H4 (cell line): ENCODE results near the gene FOXO3. TPM values are rescaled to one million over a fixed set of nuclear protein-coding genes. Genes with fewer than 3 reads are reported as not detected.

Experiments used
- DNase-seq: peaks from one replicate; pipeline ENCODE4 v3.0.0-alpha.2; 2015; ENCODE audit warnings: low spot score
- total RNA-seq: library from RNA; depleted of rRNA; stranded (reverse); fragments of >200 nt; shearing (Covaris generic); gene quantifications from 2 replicates; pipeline ENCODE4 v1.2.3, GENCODE V29; 2014

FOXO3 gene
- total RNA-seq, 1 experiment from 2014 or later: 7.2 TPM

DNA sequence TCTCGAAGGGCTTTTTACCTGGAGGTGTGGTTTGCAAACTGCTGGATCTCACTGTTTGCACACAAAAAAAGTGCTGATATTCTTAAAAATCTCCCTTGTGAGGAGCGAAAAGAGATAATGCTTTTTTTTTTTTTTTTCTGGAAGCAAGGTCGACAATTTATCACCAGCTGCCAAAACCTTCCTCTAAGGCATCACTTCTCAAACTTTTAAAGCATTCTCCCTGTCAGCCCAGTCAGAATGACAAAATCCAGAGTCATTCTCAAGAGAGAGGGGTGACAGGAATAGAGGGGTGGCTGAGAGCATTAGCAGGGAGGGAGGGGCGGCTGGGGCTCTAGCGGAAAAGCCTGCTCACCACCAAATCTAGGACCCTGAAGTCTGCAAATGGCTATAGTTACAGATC is 150.4 kb downstream of the FOXO3 start:
- no peak for DNase-seq

DNA sequence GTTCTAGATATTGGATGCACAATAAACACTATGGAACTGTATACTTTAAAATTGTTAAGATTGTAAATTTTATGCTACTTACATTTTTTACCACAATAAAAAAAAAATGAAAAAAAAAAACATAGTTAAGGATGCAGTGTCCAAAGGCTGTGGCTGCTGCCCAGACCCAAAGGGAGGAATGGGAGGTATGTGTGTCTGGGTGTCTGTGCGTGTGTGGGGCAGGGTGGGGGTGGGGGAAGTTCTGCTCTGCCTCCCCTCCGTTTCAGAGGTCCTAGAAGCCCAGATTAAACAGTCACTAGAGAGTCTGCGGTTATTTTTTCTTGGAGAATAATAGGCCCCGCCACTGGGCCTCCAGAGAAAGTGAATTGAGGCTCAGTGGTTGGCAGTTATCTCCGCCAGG is 151.1 kb downstream of the FOXO3 start:
- DNase-seq: no peak

DNA sequence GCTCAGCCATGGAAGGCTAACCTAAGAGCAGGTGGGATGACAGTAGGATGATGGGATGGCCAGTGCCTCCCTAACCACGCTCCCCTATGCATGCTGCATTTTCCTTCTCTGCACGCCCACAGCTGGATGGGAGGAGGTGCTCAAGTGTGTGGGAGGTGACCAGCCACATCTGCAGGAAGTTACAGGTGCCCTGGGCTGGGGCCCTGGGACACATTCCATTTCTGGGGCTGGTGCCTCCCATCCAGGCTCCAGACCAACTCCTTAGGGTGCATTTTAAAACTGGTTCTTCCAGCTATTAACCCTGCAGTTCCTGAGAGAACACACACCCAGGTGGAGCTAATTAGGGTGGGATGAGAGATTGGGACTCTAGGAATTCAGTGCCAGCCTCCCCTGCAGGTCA is 152.2 kb downstream of the FOXO3 start:
- DNase-seq: no peak

DNA sequence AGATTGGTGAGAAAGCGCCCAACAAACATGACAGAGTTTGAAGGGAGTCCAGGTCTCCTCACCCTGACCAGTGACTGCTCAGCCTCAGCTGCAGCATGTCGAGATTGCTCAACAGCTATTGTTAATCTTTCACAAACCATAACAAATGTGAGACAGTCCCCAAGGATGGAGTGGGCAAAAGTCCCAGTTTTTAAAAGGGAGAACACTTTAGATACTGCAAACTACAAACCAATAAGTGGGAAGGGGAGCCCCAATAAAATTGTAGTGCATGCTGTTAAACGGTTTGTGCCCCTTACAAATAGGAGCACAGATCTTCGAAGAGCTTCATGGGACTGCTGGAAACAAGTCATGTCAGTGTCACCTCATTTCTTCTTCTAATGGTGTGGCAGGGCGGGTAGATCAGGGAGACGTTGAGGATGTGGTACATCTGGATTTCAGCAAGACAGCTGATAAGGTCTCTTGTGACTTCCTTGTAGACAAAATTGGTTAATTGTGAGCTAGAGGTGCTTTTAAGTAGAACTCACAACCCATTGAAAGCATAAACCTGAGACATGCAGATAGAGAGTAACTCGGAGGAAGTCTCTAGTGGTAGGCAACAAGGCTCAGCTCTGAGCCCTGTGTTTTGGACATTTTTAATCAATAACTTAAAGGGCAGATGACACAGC is 153.5 kb downstream of the FOXO3 start:
- no peak for DNase-seq

DNA sequence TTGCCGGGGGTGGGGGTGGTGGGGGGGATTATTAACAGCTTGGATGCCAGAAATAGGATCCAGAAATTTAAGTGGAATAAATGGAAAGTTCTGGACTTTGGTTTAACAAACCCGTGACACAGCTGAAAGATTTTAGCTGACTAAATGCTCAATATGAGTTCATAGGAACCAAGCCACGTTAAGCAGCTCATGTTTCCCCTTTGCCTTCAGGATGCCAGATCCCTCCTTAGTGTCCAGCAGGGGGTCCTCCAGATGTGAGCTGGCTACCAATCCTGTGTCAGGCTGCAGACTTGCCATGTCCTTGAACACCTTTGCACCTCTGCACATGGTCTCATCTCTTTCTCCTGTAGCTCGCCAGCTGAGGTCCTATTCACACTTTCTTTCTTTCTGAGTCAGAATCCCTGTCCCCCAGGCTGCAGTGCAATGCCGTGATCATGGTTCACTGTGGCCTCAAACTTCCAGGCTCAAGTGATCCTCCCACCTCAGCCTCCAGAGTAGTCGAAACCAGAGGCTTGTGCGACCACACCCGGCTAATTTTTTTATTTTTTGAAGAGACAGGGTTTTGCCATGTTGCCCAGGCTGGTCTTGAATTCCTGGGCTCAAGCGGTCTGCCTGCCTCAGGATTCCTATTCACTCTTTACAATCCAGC is 154.2 kb downstream of the FOXO3 start:
- no peak for DNase-seq

DNA sequence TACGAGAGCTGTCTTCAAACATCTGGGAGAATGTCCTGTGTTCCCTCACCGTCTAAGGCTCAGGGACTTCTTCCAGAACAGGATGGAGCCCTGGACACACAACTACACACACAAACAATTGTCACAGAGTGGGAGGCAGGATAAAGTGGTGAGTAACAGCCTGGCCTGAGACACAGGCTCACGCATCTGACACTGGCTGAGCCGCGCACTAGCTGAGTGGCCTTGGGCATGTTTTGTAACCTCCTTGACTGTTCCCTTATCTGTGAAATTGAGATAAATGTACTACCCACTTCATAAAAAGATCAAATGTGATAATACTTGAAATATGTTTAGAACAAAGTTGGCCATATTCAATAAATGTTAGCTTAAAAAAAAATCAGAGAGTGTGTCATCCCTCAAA is 155.1 kb downstream of the FOXO3 start:
- no peak for DNase-seq

DNA sequence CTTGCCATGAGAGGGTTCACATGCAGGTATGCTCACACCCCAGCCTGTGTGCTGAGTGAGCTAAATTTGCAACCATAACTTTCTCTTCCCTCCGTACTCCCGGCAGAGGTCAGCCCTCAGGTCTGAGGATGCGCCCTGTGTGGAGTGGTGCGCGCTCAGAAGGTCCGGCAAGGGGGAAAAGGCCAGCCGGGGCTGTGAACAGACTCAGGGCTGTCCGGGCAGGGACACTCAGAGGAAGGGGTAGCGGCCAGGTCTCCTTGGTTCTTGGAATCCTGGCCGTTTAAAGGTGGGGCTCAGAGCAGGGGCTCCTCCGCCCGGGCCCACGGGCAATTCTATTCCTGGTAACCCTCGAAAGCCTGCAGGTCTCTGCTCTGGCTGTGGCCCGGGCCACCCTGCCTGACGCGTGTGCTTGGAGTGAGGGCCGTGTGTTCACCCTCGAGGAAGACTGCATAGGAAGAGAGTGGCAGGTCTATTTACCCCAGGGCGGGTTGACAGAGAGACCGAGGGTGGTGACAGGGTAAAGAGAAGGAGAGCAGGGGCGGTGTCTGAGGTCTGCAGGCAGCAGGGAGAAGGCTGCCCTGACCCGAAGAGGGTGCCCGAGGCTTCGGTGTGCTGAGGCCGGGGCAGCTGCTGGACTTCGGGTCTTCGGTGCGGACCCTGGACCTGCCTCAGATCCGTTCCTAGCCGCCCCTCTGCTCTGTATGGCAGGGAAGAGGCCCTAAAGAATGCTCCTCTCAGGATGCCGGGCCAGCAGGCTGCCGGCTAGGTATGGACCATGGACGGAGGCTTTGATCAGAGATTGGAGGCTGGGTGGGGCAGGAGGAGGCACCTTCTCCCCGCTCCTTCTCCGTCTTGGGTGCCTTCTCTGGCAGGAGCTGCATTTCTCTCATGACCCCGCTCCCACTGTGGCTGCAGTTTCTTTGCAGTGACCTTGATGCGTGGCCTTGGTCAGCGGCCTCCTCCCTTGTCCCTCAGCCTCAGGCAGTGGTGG is 156.4 kb downstream of the FOXO3 start:
- no peak for DNase-seq

DNA sequence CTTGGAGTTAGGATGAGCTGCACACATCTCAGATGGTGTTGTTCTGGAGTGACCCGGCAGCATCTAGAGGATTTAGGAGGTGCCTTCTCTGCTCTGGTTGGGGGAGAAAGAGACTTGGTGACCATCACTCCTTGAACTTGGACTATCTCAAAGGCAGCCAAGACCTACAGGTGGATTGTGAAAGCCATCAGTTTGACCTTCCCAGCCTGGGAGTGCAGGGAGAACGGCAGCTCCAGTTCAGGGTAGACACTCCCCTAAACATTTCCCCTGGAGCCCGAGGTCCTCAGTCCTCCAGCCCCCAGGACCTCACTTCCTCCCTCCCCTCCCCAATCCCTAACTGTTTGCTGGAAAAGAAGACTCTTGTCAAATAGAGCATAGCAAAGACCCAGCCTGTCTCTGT is 158.8 kb downstream of the FOXO3 start:
- DNase-seq: no peak

DNA sequence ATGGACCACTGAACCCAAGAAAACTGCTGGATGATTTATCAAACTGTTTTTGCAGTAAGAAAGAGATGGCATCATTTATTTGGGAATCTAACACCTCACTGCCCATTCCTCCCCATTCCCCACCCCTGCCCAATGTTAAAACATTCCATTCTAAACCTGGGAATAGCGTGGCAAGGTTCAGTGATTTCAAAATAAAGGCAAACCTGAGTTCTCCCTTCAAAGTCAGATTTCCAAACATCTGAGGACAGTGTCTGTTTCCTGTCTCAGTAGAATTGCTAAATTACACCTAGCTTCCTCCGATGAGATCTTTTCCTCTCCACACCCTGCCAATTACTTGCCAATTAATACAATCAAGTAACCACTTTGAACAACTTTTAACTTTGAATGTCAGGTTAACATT is 160.1 kb downstream of the FOXO3 start:
- DNase-seq: no peak

DNA sequence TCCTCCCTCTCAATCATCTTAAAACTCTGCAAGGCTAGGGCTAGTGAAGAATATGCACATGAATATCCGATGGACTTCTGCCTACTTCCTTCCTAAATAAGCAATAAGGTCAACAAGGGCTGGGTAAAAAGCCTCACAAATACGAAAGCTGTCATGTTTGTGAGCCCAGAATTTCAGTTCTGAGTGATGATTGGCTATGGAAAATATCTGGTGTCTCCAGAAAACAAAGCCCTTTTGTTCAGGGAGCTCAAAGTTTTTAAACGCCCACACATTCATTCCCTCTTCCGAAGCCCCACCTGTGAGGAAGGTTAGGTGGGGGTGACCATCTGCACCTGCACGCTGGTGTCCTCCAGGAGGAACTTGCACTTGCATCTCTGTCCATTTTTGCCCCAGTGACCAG is 160.6 kb downstream of the FOXO3 start:
- DNase-seq: no peak

DNA sequence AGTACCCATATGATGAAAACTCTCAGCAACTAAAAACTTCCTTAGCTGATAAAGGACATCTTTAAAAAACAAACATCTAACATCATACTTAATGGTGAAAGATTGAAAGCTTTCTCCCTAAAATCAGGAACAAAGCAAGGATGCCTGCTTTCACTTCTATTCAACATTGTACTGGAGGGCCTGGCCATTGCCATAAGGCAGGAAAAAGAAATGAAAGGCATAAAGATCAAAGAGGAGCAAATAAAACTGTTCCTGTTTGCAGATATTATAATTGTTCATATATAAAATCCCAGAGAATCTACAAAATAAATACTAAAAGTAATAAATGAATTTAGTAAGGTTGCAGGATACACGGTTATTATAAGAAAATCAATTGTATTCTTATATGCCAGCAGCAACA is 162.9 kb downstream of the FOXO3 start:
- DNase-seq: no peak

DNA sequence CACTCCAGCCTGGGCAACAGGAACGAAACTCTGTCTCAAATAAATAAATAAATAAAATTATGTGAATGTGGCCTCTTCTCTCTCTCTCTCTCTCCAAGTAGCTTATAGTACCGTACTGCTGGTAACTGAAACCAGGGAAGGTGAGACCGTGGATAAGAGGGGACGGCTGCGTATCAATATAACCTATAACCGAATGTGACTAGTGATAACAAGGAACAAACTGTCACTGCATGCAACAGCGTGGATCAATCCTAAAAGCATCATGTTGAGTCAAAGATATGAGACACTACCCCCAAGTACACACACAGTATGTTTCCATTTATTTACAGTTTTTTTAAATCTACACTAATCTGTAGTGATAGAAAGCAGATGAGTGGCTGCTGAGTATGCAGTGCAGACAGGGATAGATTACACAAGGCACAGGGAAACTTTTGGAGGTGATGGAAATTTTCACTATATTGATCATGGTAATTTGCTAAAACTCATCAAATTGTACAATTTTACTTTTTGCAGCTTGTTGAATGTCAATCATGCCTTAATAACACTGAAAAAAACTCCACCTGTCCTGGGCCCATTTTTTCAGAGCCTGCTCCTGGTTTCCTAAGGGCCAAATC is 166.1 kb downstream of the FOXO3 start:
- DNase-seq: no peak

DNA sequence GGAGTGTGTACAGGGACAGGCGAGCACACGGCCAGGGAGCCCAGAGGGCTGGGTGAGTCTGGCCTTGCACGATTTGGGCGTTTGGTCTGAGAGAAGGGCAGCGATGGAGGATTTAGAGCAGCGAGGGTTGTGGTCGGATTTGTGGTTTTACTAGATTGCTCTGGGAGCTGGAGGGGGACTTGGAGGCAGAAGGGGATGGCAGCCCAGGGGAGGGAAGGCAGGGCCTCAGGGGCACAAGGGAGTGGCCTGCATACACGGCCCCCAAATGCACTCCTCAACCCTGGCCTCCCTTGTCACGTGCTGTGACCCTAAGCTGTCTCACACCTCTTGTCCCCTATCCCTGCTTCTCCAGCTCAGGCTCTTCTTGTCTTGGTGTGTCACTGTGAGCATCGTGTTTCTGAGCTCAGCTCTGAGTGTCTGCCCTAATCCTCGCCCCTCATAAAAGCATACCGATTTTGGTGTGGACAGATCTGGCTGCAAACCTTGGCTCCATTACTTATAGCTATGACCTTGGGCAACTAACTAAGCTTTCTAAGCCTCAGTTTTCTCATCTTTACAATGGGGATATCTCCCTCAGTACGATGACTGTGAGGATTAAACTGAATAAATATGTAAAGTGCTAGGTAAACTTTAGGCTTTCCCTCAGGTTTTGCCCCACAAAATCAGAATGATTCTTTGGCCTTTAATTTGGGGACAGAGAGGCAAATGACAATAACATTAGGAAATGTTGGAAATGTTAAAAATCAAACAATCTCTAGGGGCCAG is 167.4 kb downstream of the FOXO3 start:
- DNase-seq: no peak

DNA sequence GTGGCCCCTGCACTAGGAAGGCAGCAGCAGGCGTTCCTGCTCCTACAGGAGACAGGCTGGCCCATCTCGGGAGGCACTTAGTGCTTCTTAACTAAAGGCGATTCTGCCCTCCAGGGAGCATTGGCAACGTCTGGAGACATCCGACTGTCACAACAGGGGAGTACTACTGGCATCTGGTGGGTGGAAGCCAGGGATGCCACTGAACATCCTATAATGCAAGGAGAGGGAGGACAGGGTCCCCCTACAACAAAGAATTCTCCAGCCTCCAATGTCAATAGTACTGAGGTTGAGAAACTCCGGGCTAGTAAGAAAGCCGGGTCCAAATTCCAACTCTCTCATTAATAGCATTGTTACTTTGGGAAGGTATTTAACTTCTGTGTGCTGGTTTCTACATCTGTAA is 168.1 kb downstream of the FOXO3 start:
- no peak for DNase-seq

DNA sequence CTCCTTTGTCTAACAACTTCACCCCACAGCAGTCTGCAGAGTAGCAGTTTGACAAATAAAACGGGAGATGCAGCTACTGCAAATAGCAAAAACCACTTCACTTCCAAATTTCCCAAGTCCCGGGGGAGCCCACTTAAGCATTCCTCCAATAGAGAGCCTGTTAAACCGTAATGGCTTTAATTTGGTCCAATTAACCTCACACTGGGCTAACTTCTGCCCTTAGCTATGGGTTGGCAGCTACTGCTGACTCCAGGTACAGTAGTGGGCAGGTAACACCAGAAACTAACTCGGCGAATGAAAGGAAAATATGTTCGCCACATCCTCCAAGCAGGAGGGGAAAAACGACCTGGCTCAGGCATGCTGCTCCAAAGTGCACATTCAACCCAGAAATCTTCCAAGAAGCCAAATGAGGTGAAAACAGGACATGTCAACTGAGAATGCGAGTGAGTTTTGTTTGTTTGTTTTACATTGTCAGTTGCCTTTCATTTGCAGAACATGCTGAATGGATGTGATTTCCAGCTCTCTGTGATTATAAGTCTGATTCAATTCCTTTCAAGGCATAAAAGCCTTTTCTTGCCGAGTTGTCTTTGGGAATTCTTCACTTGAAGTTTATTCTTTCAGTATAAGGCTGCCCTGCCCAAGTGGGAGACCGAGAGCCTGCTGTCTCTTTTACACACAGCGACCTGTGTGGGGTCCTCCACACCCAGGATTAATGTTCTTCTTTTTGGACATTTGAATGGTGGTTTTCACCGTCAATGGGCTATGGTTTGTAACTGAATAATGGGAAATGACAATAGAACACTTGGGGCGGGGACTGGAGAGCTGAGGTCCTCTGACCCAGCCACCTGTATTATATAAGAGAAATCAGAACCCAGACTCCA is 170.2 kb downstream of the FOXO3 start:
- no peak for DNase-seq

DNA sequence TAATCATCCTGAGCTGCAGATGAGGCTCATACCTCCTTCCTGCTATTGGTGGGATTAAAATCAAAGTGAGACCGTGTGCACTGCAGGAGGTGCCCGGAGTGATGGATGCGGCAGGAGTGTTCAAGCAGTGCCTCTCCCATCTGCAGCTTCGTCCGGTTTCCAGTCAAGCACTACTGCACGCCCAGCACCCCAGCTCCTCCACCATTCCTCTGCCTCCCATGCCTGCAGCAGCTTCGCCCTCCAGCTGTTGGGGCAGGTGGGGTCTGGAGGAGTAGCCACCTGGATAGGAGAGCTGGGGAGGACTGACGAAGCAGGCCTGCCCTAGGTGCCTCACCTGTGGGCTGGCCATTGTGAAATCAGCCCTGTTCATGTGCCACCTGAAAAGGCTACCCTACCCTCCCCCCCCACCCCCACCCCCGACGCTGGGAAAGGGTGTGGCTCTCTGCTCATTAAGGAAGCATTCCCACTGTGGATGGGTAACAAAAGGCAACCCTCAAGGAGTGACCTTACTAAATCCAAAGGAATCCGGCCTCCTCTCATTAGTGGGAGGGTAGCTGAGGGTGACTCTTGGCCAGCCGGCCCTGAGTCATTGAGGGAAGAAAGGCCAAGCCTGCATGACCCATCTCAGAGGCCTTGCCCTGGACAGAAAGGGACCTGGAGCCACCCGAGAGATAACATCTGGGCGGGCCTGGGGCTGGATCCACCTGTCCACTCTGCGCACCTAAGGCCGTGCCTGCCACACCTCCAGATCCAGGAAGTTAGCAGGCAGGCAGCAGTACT is 171.6 kb downstream of the FOXO3 start:
- no peak for DNase-seq

DNA sequence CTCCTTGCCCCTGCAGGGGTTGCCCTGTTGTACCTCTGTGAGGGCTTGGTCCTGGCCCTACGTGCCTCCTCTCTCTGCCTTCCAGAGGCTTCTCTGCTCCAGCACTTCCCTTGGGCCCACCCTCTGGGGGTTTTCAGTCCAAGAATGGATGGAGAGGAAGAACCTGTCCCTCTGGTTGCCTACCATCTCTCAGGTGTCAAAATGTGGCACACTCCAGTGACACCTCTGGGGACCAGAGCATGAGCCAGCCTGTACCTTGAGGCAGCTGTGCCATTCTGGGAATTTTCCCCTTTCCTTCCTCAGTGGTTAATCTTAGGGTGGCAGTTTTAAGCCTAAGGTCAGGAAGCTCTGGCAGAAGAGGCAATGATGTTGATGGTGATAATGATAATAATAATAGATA is 172.3 kb downstream of the FOXO3 start:
- DNase-seq: no peak

DNA sequence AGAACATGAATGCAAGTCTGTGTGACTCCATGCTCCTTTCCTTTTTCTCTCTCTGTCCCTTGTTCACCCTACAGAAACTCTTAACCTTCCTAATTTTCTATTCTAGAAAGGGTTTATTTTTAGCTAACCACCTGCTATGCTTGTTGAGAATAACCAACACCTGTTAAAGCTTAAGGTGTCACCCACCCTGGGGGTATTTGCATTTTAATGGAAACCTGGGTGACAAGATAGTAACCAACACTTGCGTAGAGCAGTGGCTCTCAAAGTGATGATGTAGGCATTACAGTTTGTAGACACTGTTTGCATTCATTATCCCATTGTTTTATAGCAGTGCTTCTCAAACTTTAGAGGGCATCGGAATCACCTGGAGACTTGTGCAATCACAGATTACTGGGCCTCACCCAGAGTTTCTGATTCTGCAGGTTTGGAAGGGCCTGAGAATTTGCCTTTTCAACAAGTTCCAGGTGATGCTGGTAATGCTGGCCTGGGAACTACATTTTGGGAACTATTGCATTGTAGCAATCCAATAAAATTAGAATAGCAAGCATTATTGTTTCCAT is 173.1 kb downstream of the FOXO3 start:
- DNase-seq: no peak
